ENCODE results near the gene CSNK2A2.

CSNK2A2 gene

DNA sequence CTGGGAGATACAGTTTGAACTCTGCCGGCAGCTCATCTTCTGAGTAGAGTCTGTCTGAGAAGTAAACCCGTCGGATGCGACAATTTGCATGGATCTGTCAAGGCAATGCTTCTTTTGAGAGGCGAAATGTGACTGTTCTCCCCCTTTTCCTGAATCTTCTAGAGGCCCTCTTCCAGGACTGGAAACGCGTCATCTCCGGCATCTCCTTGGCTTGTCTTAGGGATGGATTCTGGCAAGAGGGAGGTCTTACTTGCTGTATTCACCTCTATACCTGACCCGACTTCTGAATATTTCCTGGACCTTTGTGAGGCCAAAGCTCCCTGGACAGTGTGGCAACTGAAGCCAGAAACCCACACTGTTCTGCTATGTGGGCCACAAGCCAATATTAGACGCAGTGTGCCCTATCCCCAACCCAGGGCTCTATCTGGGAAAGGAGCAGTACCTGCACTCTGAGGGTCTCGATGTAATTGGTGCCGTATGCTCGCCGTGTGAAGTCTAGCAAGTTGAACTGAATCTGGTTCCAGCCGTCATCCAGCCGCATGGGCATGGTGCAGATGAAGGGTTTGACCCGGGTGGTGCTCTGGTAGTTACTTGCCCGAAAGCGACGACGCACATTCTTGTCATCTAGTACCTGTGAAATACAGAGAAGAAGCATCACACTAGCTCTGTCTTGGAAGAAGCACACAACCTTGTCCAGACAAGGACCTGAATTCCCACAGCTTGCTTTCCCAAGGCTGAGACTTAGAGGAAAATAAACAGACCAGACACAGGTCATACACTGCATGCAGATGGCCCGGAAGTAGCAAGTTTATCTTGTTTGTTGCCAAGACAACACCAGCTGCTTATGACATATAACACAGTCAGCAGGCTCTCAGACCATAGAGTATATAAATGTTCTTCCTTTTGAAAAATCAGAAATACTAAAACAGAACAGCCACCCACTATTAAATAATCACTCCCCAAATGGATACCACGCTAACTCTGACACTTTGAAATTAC is 82.8 kb downstream of the CSNK2A2 start:
- TF ChIP-seq, protein P1, sequence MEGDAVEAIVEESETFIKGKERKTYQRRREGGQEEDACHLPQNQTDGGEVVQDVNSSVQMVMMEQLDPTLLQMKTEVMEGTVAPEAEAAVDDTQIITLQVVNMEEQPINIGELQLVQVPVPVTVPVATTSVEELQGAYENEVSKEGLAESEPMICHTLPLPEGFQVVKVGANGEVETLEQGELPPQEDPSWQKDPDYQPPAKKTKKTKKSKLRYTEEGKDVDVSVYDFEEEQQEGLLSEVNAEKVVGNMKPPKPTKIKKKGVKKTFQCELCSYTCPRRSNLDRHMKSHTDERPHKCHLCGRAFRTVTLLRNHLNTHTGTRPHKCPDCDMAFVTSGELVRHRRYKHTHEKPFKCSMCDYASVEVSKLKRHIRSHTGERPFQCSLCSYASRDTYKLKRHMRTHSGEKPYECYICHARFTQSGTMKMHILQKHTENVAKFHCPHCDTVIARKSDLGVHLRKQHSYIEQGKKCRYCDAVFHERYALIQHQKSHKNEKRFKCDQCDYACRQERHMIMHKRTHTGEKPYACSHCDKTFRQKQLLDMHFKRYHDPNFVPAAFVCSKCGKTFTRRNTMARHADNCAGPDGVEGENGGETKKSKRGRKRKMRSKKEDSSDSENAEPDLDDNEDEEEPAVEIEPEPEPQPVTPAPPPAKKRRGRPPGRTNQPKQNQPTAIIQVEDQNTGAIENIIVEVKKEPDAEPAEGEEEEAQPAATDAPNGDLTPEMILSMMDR (IDR thresholded peaks at IDR 0.05; ENCODE audit: borderline replicate concordance, insufficient read depth, low read depth, low read length) = no peak
- H3K4me3 ChIP-seq (ENCODE audit: low read depth, low read length) = no peak overlapping the region

DNA sequence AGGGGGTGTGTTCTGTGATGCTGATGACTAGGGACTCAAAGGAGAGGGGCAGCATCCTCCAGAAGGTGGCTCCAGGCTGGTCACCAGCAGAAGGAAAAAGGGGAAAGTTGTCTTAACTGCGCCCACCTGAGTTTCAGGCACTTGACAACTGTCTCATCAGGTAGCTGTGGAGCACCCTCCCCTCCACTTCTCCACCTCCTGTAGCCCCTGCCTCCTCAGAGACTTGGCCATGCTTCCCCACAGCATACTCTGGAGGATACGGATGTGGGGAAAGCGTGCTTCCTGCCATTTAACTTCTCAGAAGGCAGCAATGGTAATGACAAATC is 86.6 kb downstream of the CSNK2A2 start:
- TF ChIP-seq, protein P1 (IDR thresholded peaks at IDR 0.05; ENCODE audit: borderline replicate concordance, insufficient read depth, low read depth, low read length) = no peak
- H3K4me3 ChIP-seq (ENCODE audit: low read depth, low read length) = no peak overlapping the region

DNA sequence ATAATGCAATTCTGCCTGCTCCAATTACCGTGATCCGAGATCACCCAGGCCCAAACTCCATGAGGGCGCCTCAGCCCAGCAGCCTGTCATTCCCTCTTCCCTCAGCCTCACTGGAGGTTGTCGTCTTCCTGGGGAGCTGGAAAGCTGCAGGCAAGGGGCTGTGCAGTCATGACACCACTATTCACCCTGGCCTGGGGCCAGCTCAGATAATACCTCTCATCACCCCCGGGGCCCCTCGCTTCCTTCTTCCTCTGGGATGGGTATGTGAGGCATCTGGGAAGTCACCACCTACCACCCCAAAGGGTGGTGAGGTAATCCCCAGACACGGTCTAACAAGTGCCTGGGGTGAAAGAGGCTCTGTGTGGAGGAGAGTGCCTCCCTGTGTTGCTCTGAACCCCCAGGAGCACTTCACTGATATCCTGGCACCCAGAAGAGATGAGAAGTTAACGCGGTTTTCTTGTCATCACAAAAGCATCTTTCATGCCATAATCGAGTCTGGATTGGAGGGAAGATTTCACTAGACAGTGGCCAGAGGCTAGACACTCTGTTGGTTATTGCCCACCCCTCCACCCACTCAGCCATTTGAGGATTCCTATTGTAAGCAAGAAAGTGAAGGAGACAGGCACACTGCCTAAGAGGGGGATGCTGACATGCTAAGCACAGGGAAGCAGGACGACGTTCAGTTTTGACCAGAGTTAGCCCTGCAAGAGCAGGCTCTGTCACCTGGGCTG is 87.2 kb downstream of the CSNK2A2 start:
- no peak overlapping the region for H3K4me3 ChIP-seq (ENCODE audit: low read depth, low read length)
- TF ChIP-seq, protein P1 (IDR thresholded peaks at IDR 0.05; ENCODE audit: borderline replicate concordance, insufficient read depth, low read depth, low read length) = no peak

DNA sequence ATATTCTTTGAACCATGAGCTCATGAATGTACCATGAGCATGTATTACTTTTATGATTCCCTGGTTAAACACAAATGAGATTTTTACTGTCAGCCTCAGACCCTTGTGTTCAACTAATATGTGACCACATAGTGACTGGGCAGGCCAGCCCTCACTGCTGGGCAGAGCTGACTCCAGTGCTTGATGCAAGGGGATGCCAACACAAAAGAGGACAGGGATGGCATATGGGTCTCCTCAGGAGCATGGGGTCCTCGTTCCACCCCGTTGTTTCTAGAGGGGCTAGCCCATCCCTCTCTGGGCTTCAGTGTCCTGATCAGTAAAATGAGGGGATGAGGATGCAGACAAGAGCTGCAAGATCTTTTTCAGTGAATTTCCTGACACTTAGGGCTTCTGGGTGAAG is 88.0 kb downstream of the CSNK2A2 start:
- TF ChIP-seq, protein P1 (IDR thresholded peaks at IDR 0.05; ENCODE audit: borderline replicate concordance, insufficient read depth, low read depth, low read length) = no peak
- H3K4me3 ChIP-seq (ENCODE audit: low read depth, low read length) = no peak overlapping the region

DNA sequence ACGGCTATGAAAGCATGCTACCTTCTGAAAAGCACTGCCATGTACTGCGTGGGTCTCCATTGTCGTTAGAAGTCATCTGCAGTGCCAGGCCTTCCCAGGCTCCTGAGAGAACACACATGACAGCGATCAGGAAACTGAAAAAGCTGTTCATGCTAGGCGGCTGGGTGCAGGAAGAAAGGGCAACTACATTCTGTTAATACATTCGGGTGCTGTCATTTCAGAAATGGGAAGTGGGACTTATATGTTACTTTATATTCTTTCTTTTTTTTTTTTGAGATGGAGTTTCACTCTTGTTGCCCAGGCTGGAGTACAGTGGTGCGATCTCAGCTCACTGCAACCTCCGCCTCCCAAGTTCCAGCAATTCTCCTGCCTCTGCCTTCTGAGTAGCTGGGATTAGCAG is 88.6 kb downstream of the CSNK2A2 start:
- H3K4me3 ChIP-seq (ENCODE audit: low read depth, low read length) = no peak overlapping the region
- TF ChIP-seq, protein P1 (IDR thresholded peaks at IDR 0.05; ENCODE audit: borderline replicate concordance, insufficient read depth, low read depth, low read length) = no peak
